GM23338 (cell line): ENCODE data around the gene CTNND2. TPM values are rescaled to one million over a fixed set of nuclear protein-coding genes. Genes with fewer than 3 reads are reported as not detected.

Experiments
- ATAC-seq: fragments of 200-7000 bp; cut with Tn5 transposase; 3 replicates; pipeline ENCODE4 v1.9.1; 2020
- DNase-seq: peaks from one replicate; pipeline ENCODE4 v3.0.0-alpha.2; 2015; ENCODE audit warnings: low spot score
- H2AFZ ChIP-seq: fragments of 200-600 bp; sonication (generic); 2 replicates; pipeline ENCODE4 v1.8.0; 2016; ENCODE audit warnings: antibody characterized with exemption, mild to moderate bottlenecking, moderate library complexity
- H3F3A ChIP-seq: fragments of 200-600 bp; sonication (generic); replicated peaks from 2 replicates; pipeline ENCODE4 v1.8.0; 2017; ENCODE audit warnings: antibody characterized with exemption, mixed run types, low read depth
- H3K27ac ChIP-seq: fragments of 200-600 bp; sonication (generic); 2 replicates; pipeline ENCODE4 v1.6.1; 2016; ENCODE audit warnings: low read depth
- H3K27me3 ChIP-seq: fragments of 200-600 bp; sonication (generic); 2 replicates; pipeline ENCODE4 v1.8.0; 2016; ENCODE audit warnings: mild to moderate bottlenecking, mixed run types, moderate library complexity; ENCODE audit not compliant: insufficient read depth
- H3K36me3 ChIP-seq: fragments of 200-600 bp; sonication (generic); 2 replicates; pipeline ENCODE4 v1.8.0; 2016; ENCODE audit warnings: mild to moderate bottlenecking; ENCODE audit not compliant: insufficient read depth
- H3K4me1 ChIP-seq: fragments of 200-600 bp; sonication (generic); 2 replicates; pipeline ENCODE4 v1.8.0; 2016; ENCODE audit warnings: mild to moderate bottlenecking, moderate library complexity; ENCODE audit not compliant: insufficient read depth
- H3K4me2 ChIP-seq: fragments of 200-600 bp; sonication (generic); 2 replicates; pipeline ENCODE4 v1.7.1; 2017; ENCODE audit warnings: mixed run types
- H3K4me3 ChIP-seq: fragments of 200-600 bp; sonication (generic); 2 replicates; pipeline ENCODE4 v1.6.1; 2016; ENCODE audit warnings: mixed run types
- H3K79me2 ChIP-seq: fragments of 200-600 bp; sonication (generic); replicated peaks from 2 replicates; pipeline ENCODE4 v1.8.0; 2017; ENCODE audit warnings: mild to moderate bottlenecking; ENCODE audit not compliant: insufficient read depth
- H3K9me2 ChIP-seq: fragments of 200-600 bp; sonication (generic); 2 replicates; pipeline ENCODE4 v1.8.0; 2017; ENCODE audit not compliant: insufficient read depth
- H4K20me1 ChIP-seq: fragments of 200-600 bp; sonication (generic); replicated peaks from 2 replicates; pipeline ENCODE4 v1.8.0; 2017; ENCODE audit warnings: mild to moderate bottlenecking; ENCODE audit not compliant: insufficient read depth
- H3K27ac Mint-ChIP-seq: 2 replicates; pipeline ENCODE4 v1.8.0; 2020; ENCODE audit warnings: inconsistent platforms, mild to moderate bottlenecking, moderate library complexity, mixed read lengths
- H3K27me3 Mint-ChIP-seq: 3 replicates; pipeline ENCODE4 v1.8.0; 2022; ENCODE audit warnings: low read depth, mild to moderate bottlenecking, moderate library complexity, mixed read lengths, inconsistent platforms; ENCODE audit not compliant: insufficient read depth, poor library complexity
- H3K36me3 Mint-ChIP-seq: 3 replicates; pipeline ENCODE4 v1.8.0; 2021; ENCODE audit warnings: low read depth, mild to moderate bottlenecking, inconsistent platforms, moderate library complexity, mixed read lengths
- H3K4me1 Mint-ChIP-seq: 3 replicates; pipeline ENCODE4 v1.8.0; 2020; ENCODE audit warnings: mild to moderate bottlenecking, inconsistent platforms, mixed read lengths
- H3K4me3 Mint-ChIP-seq: 3 replicates; pipeline ENCODE4 v1.8.0; 2021; ENCODE audit warnings: moderate library complexity, mild to moderate bottlenecking, inconsistent platforms, mixed read lengths
- H3K9me3 Mint-ChIP-seq: 3 replicates; pipeline ENCODE4 v1.8.0; 2020; ENCODE audit warnings: moderate library complexity, mild to moderate bottlenecking, inconsistent platforms, mixed read lengths
- ETS1 ChIP-seq: IDR thresholded peaks from 2 replicates; pipeline ENCODE4 v1.6.1; 2016; ENCODE audit warnings: antibody characterized with exemption
- EZH2 ChIP-seq: fragments of 200-600 bp; sonication (generic); IDR thresholded peaks from one replicate; pipeline ENCODE4 v1.8.0; 2017; ENCODE audit warnings: antibody characterized with exemption, mild to moderate bottlenecking, low read depth; ENCODE audit not compliant: unreplicated experiment
- JUNB ChIP-seq: IDR thresholded peaks from one replicate; pipeline ENCODE4 v1.6.1; 2016; ENCODE audit warnings: antibody characterized with exemption; ENCODE audit not compliant: unreplicated experiment
- STAT1 ChIP-seq: IDR thresholded peaks from one replicate; pipeline ENCODE4 v1.6.1; 2016; ENCODE audit warnings: antibody characterized with exemption; ENCODE audit not compliant: unreplicated experiment
- ZNF114 ChIP-seq: fragments of 250-450 bp; sonication (Bioruptor Pico); IDR thresholded peaks from 2 replicates; pipeline ENCODE4 v1.5.0; 2020; ENCODE audit warnings: mild to moderate bottlenecking, moderate library complexity
- ZNF331 ChIP-seq: fragments of 250-450 bp; sonication (Bioruptor Pico); IDR thresholded peaks from 2 replicates; pipeline ENCODE4 v1.5.0; 2020; ENCODE audit warnings: low read depth, mild to moderate bottlenecking, moderate library complexity
- polyA plus RNA-seq: library from polyadenylated mRNA; unstranded; fragments of >200 nt; fragmentation: Nextera tagmentation; extraction: Ambion mirVana; gene quantifications from 2 replicates; pipeline ENCODE4 v1.2.1, GENCODE V29; 2016
- total RNA-seq: library from RNA; depleted of rRNA; stranded (reverse); fragments of >200 nt; shearing (Covaris generic); gene quantifications from 2 replicates; pipeline ENCODE4 v1.2.3, GENCODE V29; 2014
- TF ChIP-seq, protein P1 (sequence below), 2 experiments: fragments of 200-600 bp in 1 of 2; sonication (generic) in 1 of 2; conservative IDR thresholded peaks; 2 replicates each; pipeline versions ENCODE4 v1.5.1 to v1.6.1; 2016 to 2017; ENCODE audit warnings: antibody characterized with exemption in 2 of 2, low read depth in 2 of 2, mild to moderate bottlenecking in 2 of 2, moderate library complexity in 1 of 2
- TF ChIP-seq, protein P2 (sequence below): fragments of 250-450 bp; sonication (Bioruptor Pico); IDR thresholded peaks from 2 replicates; pipeline ENCODE4 v1.5.0; 2020; ENCODE audit warnings: mild to moderate bottlenecking, moderate library complexity

Gene CTNND2
- total and polyA plus RNA-seq, 2 experiments from 2014 or later = 5.1 to 7.0 TPM

- TF ChIP-seq ZNF331 (CRISPR knock-in tag) (no peak), STAT1 (no peak)
These were observed 408.0 kb downstream of the CTNND2 start (continued) for GRCh38 chr5:11496137-11496719.

- no peaks in the 10 kb centered on the region for H3K79me2 ChIP-seq
- H3K27me3 Mint-ChIP-seq = peaks cover 7% of the 10 kb centered on the region
- no peaks in the 10 kb centered on the region; the same call in 2 of the 3 replicates for H3K9me3 Mint-ChIP-seq
These were observed 409.9 kb downstream of the CTNND2 start for GRCh38 chr5:11494340-11494739.

More at GRCh38 chr5:11494340-11494739, 409.9 kb downstream of the CTNND2 start:
- H4K20me1 ChIP-seq = no peaks in the 10 kb centered on the region
- no peak overlapping the region for H3K4me3 Mint-ChIP-seq
- H3K4me1 Mint-ChIP-seq = no peaks in the 10 kb centered on the region
- H3K36me3 ChIP-seq = no peaks in the 10 kb centered on the region
- TF ChIP-seq ETS1 = no peak
- no peak for TF ChIP-seq ZNF331 (CRISPR knock-in tag)
- TF ChIP-seq, protein P1, sequence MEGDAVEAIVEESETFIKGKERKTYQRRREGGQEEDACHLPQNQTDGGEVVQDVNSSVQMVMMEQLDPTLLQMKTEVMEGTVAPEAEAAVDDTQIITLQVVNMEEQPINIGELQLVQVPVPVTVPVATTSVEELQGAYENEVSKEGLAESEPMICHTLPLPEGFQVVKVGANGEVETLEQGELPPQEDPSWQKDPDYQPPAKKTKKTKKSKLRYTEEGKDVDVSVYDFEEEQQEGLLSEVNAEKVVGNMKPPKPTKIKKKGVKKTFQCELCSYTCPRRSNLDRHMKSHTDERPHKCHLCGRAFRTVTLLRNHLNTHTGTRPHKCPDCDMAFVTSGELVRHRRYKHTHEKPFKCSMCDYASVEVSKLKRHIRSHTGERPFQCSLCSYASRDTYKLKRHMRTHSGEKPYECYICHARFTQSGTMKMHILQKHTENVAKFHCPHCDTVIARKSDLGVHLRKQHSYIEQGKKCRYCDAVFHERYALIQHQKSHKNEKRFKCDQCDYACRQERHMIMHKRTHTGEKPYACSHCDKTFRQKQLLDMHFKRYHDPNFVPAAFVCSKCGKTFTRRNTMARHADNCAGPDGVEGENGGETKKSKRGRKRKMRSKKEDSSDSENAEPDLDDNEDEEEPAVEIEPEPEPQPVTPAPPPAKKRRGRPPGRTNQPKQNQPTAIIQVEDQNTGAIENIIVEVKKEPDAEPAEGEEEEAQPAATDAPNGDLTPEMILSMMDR (conservative IDR thresholded peaks at IDR 0.05; ENCODE audit: low read depth in 2 of 2) = peak; percentile 34 to 66; a peak in 3 of 4 replicates
- TF ChIP-seq STAT1 = no peak
- TF ChIP-seq JUNB = no peak
- TF ChIP-seq ZNF114 (CRISPR knock-in tag) = no peak
- TF ChIP-seq, protein P2, sequence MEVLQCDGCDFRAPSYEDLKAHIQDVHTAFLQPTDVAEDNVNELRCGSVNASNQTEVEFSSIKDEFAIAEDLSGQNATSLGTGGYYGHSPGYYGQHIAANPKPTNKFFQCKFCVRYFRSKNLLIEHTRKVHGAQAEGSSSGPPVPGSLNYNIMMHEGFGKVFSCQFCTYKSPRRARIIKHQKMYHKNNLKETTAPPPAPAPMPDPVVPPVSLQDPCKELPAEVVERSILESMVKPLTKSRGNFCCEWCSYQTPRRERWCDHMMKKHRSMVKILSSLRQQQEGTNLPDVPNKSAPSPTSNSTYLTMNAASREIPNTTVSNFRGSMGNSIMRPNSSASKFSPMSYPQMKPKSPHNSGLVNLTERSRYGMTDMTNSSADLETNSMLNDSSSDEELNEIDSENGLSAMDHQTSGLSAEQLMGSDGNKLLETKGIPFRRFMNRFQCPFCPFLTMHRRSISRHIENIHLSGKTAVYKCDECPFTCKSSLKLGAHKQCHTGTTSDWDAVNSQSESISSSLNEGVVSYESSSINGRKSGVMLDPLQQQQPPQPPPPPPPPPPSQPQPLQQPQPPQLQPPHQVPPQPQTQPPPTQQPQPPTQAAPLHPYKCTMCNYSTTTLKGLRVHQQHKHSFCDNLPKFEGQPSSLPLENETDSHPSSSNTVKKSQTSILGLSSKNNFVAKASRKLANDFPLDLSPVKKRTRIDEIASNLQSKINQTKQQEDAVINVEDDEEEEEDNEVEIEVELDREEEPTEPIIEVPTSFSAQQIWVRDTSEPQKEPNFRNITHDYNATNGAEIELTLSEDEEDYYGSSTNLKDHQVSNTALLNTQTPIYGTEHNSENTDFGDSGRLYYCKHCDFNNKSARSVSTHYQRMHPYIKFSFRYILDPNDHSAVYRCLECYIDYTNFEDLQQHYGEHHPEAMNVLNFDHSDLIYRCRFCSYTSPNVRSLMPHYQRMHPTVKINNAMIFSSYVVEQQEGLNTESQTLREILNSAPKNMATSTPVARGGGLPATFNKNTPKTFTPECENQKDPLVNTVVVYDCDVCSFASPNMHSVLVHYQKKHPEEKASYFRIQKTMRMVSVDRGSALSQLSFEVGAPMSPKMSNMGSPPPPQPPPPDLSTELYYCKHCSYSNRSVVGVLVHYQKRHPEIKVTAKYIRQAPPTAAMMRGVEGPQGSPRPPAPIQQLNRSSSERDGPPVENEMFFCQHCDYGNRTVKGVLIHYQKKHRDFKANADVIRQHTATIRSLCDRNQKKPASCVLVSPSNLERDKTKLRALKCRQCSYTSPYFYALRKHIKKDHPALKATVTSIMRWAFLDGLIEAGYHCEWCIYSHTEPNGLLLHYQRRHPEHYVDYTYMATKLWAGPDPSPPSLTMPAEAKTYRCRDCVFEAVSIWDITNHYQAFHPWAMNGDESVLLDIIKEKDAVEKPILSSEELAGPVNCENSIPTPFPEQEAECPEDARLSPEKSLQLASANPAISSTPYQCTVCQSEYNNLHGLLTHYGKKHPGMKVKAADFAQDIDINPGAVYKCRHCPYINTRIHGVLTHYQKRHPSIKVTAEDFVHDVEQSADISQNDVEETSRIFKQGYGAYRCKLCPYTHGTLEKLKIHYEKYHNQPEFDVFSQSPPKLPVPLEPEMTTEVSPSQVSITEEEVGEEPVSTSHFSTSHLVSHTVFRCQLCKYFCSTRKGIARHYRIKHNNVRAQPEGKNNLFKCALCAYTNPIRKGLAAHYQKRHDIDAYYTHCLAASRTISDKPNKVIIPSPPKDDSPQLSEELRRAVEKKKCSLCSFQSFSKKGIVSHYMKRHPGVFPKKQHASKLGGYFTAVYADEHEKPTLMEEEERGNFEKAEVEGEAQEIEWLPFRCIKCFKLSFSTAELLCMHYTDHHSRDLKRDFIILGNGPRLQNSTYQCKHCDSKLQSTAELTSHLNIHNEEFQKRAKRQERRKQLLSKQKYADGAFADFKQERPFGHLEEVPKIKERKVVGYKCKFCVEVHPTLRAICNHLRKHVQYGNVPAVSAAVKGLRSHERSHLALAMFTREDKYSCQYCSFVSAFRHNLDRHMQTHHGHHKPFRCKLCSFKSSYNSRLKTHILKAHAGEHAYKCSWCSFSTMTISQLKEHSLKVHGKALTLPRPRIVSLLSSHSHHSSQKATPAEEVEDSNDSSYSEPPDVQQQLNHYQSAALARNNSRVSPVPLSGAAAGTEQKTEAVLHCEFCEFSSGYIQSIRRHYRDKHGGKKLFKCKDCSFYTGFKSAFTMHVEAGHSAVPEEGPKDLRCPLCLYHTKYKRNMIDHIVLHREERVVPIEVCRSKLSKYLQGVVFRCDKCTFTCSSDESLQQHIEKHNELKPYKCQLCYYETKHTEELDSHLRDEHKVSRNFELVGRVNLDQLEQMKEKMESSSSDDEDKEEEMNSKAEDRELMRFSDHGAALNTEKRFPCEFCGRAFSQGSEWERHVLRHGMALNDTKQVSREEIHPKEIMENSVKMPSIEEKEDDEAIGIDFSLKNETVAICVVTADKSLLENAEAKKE (CRISPR knock-in tag) = no peak
- TF ChIP-seq EZH2 = no peak
- H3K4me1 ChIP-seq = no peaks in the 10 kb centered on the region; the same call in 1 of the 2 replicates
- H2AFZ ChIP-seq = no peak overlapping the region
- H3K27me3 ChIP-seq = no peaks in the 10 kb centered on the region
- H3K36me3 Mint-ChIP-seq = no peaks in the 10 kb centered on the region
- ATAC-seq (no peak), DNase-seq (no peak)
- H3K4me3 ChIP-seq = no peak overlapping the region
- no peak overlapping the region for H3K27ac Mint-ChIP-seq
- no peaks in the 10 kb centered on the region for H3F3A ChIP-seq
- H3K27ac ChIP-seq = no peak overlapping the region
- no peaks in the 10 kb centered on the region for H3K9me2 ChIP-seq
- no peak overlapping the region for H3K4me2 ChIP-seq
